IMR-90 (cell line): Measurements from ENCODE around the gene PEAK3. TPM values are rescaled to one million over a fixed set of nuclear protein-coding genes. Genes with fewer than 3 reads are reported as not detected.

Source experiments
- ATAC-seq: fragments of 200-7000 bp; cut with Tn5 transposase; 2 replicates; pipeline ENCODE4 v1.9.1; 2020; ENCODE audit warnings: low read depth, mild to moderate bottlenecking, moderate library complexity
- BruUV-seq: library from RNA; stranded (reverse); fragments of 400-500 nt; replicated peaks from 2 replicates; lab custom pipeline; 2021; lab: Mats Ljungman, UMichigan
- CTCF ChIA-PET: fragments of 300-600 bp; formaldehyde crosslinking; extraction: SDS; loops from one replicate; lab custom pipeline; 2021; ENCODE audit warnings: antibody characterized with exemption; lab: Yijun Ruan, JAX
- POLR2A ChIA-PET: fragments of 300-600 bp; sonication (Branson Sonifier 250); formaldehyde crosslinking; loops from one replicate; lab custom pipeline; 2022; ENCODE audit warnings: antibody characterized with exemption; ENCODE audit not compliant: unreplicated experiment; lab: Charles Lee
- DNase-seq: peaks from one replicate; pipeline ENCODE4 v3.0.0; 2013
- H2AFZ ChIP-seq: replicated peaks from 2 replicates; pipeline ENCODE3; 2013; ENCODE audit warnings: low read length, mild to moderate bottlenecking; ENCODE audit not compliant: poor library complexity
- H2AK5ac ChIP-seq: 2 replicates; pipeline ENCODE4 v1.6.1; 2013; ENCODE audit warnings: low read depth, low read length, inconsistent platforms
- H2AK9ac ChIP-seq: replicated peaks from 2 replicates; pipeline ENCODE3; 2013; ENCODE audit warnings: mild to moderate bottlenecking, low read depth, low read length, moderate library complexity; ENCODE audit not compliant: poor library complexity
- H2BK120ac ChIP-seq: 2 replicates; pipeline ENCODE4 v1.6.1; 2013; ENCODE audit warnings: low read depth, low read length, inconsistent platforms
- H2BK15ac ChIP-seq: 3 replicates; pipeline ENCODE4 v1.6.1; 2013; ENCODE audit warnings: low read depth, low read length, inconsistent platforms
- H2BK20ac ChIP-seq: 2 replicates; pipeline ENCODE4 v1.6.1; 2013; ENCODE audit warnings: low read depth, mild to moderate bottlenecking, inconsistent platforms, low read length, moderate library complexity
- H2BK5ac ChIP-seq: 2 replicates; pipeline ENCODE4 v1.6.1; 2013; ENCODE audit warnings: mild to moderate bottlenecking, low read depth, low read length, inconsistent platforms; ENCODE audit not compliant: poor library complexity, severe bottlenecking
- H3K14ac ChIP-seq: replicated peaks from 2 replicates; pipeline ENCODE4 v1.6.1; 2013; ENCODE audit warnings: low read depth, low read length, inconsistent platforms
- H3K18ac ChIP-seq: 2 replicates; pipeline ENCODE4 v1.6.1; 2013; ENCODE audit warnings: low read depth, low read length, control low read depth
- H3K23ac ChIP-seq: 2 replicates; pipeline ENCODE4 v1.6.1; 2013; ENCODE audit warnings: low read depth, low read length, inconsistent platforms
- H3K27ac ChIP-seq: 2 replicates; pipeline ENCODE4 v1.5.1; 2013; ENCODE audit warnings: mild to moderate bottlenecking, control low read depth, low read length; ENCODE audit not compliant: insufficient read depth
- H3K27me3 ChIP-seq: 2 replicates; pipeline ENCODE4 v1.6.1; 2013; ENCODE audit warnings: low read length; ENCODE audit not compliant: control insufficient read depth, insufficient read depth
- H3K36me3 ChIP-seq: 2 replicates; pipeline ENCODE4 v1.6.1; 2013; ENCODE audit warnings: low read length, mixed read lengths; ENCODE audit not compliant: control insufficient read depth, insufficient read depth
- H3K4ac ChIP-seq: 2 replicates; pipeline ENCODE4 v1.6.1; 2013; ENCODE audit warnings: low read depth, low read length, inconsistent platforms
- H3K4me1 ChIP-seq: 2 replicates; pipeline ENCODE4 v1.6.1; 2013; ENCODE audit warnings: low read length, mixed read lengths; ENCODE audit not compliant: control insufficient read depth, insufficient read depth
- H3K4me2 ChIP-seq: 2 replicates; pipeline ENCODE4 v1.6.1; 2013; ENCODE audit warnings: low read depth, mild to moderate bottlenecking, control low read depth, low read length, moderate library complexity
- H3K4me3 ChIP-seq: 2 replicates; pipeline ENCODE4 v1.5.1; 2013; ENCODE audit warnings: low read depth, mild to moderate bottlenecking, control low read depth, low read length, moderate library complexity; ENCODE audit not compliant: insufficient read depth
- H3K56ac ChIP-seq: 2 replicates; pipeline ENCODE4 v1.6.1; 2013; ENCODE audit warnings: low read length, inconsistent platforms; ENCODE audit not compliant: insufficient read depth; ENCODE audit errors: extremely low read depth
- H3K79me1 ChIP-seq, 2 experiments: 2 replicates each; pipeline ENCODE4 v1.6.1; 2013; ENCODE audit warnings: low read length in 2 of 2, inconsistent platforms in 1 of 2, low read depth in 1 of 2
- H3K9ac ChIP-seq: 2 replicates; pipeline ENCODE4 v1.6.1; 2013; ENCODE audit warnings: low read depth, low read length, control low read depth
- H3K9me1 ChIP-seq: 2 replicates; pipeline ENCODE4 v1.6.1; 2013; ENCODE audit warnings: low read length, inconsistent platforms; ENCODE audit not compliant: insufficient read depth
- H3K9me3 ChIP-seq: 2 replicates; pipeline ENCODE4 v1.6.1; 2013; ENCODE audit warnings: low read length; ENCODE audit not compliant: control insufficient read depth, insufficient read depth
- H4K20me1 ChIP-seq: 2 replicates; pipeline ENCODE4 v1.6.1; 2013; ENCODE audit warnings: low read length, inconsistent platforms; ENCODE audit not compliant: insufficient read depth
- H4K5ac ChIP-seq: 2 replicates; pipeline ENCODE4 v1.6.1; 2013; ENCODE audit warnings: mild to moderate bottlenecking, low read depth, low read length, control low read depth
- H4K8ac ChIP-seq, 2 experiments: 2 replicates each; pipeline ENCODE4 v1.6.1; 2013; ENCODE audit warnings: low read depth in 2 of 2, low read length in 2 of 2, control low read depth in 1 of 2, inconsistent platforms in 1 of 2
- H4K91ac ChIP-seq: 2 replicates; pipeline ENCODE4 v1.6.1; 2013; ENCODE audit warnings: low read depth, low read length, inconsistent platforms; ENCODE audit not compliant: insufficient read depth
- BHLHE40 ChIP-seq: fragments of 150-350 bp; IDR thresholded peaks from 2 replicates; pipeline ENCODE4 v1.6.1; 2016; ENCODE audit warnings: mild to moderate bottlenecking, low read depth, low read length
- CEBPB ChIP-seq: IDR thresholded peaks from 2 replicates; pipeline ENCODE4 v1.6.1; 2012; ENCODE audit warnings: low read depth, low read length, improper control_type of control experiment
- CHD1 ChIP-seq: IDR thresholded peaks from 2 replicates; pipeline ENCODE4 v1.6.1; 2012; ENCODE audit warnings: low read depth, low read length, improper control_type of control experiment
- CTCF ChIP-seq: conservative IDR thresholded peaks from 2 replicates; pipeline ENCODE4 v1.5.1; 2012; ENCODE audit warnings: mild to moderate bottlenecking, low read depth, low read length, improper control_type of control experiment
- FOS ChIP-seq: fragments of 150-350 bp; IDR thresholded peaks from 2 replicates; pipeline ENCODE4 v1.6.1; 2016; ENCODE audit warnings: low read depth, low read length
- MAFK ChIP-seq: IDR thresholded peaks from 2 replicates; pipeline ENCODE4 v1.6.1; 2012; ENCODE audit warnings: low read depth, low read length, improper control_type of control experiment
- NFE2L2 ChIP-seq: fragments of 150-350 bp; IDR thresholded peaks from 2 replicates; pipeline ENCODE4 v1.6.1; 2016; ENCODE audit warnings: low read depth, mild to moderate bottlenecking, low read length
- POLR2A ChIP-seq: IDR thresholded peaks from 2 replicates; pipeline ENCODE4 v1.6.1; 2012; ENCODE audit warnings: mild to moderate bottlenecking, low read depth, low read length
- RAD21 ChIP-seq: IDR thresholded peaks from 2 replicates; pipeline ENCODE4 v1.6.1; 2012; ENCODE audit warnings: low read length, improper control_type of control experiment
- RCOR1 ChIP-seq: IDR thresholded peaks from 2 replicates; pipeline ENCODE4 v1.6.1; 2012; ENCODE audit warnings: mild to moderate bottlenecking, low read length, improper control_type of control experiment; ENCODE audit not compliant: insufficient replicate concordance
- RFX5 ChIP-seq: IDR thresholded peaks from 2 replicates; pipeline ENCODE4 v1.8.0; 2012; ENCODE audit warnings: low read depth, mild to moderate bottlenecking, low read length, moderate library complexity
- SMC3 ChIP-seq: fragments of 150-350 bp; IDR thresholded peaks from 2 replicates; pipeline ENCODE4 v1.6.1; 2016; ENCODE audit warnings: low read depth, mild to moderate bottlenecking, antibody characterized with exemption, low read length, moderate library complexity
- whole genome bisulfite sequencing, 2 experiments: methylation state at CpG; one replicate each; pipeline versions ENCODE4 v1.1.5 to v1.1.7; 2013; ENCODE audit warnings: missing lambda C conversion rate in 2 of 2; ENCODE audit not compliant: insufficient read length in 1 of 2; ENCODE audit errors: extremely low coverage in 2 of 2; 5-methylcytosine and 5-hydroxymethylcytosine counted together
- dilution Hi-C: fragments of 300-500 bp; cut with HindIII; formaldehyde crosslinking; loops from one replicate; pipeline ENCODE4 v1.14.3; 2018; ENCODE audit warnings: low sequenced_read_pairs; ENCODE audit not compliant: unreplicated experiment
- in situ Hi-C: fragments of 300-500 bp; cut with MboI; formaldehyde crosslinking; loops from 3 replicates; pipeline ENCODE4 v1.14.3; 2019; ENCODE audit warnings: low sequenced_read_pairs, inconsistent platforms, mixed read lengths
- intact Hi-C: fragments of 100-400 bp; cut with micrococcal nuclease; formaldehyde crosslinking; loops from 2 replicates; pipeline ENCODE4 v1.10.0; 2022
- polyA plus RNA-seq, 3 experiments: library from polyadenylated mRNA; depleted of rRNA; stranded (reverse); fragments of >200 nt; gene quantifications; 2 replicates each; pipeline ENCODE4 v1.2.3, GENCODE V29; 2012; ENCODE audit warnings: low replicate concordance in 1 of 3
- total RNA-seq: library from RNA; depleted of rRNA; stranded (reverse); fragments of >200 nt; gene quantifications from 2 replicates; pipeline ENCODE4 v1.2.3, GENCODE V29; 2012
- TF ChIP-seq, protein P1 (sequence below): fragments of 150-350 bp; IDR thresholded peaks from 2 replicates; pipeline ENCODE4 v1.6.1; 2017; ENCODE audit warnings: mild to moderate bottlenecking, antibody characterized with exemption, low read length, low read depth

PEAK3 gene
- total and polyA plus RNA-seq, 2 of the 4 experiments (the other 2 are of a cell fraction) = under 0.01 to 0.09 TPM

- in situ Hi-C loops (no loop called here), dilution Hi-C loops (no loop called here), intact Hi-C loops (no loop called here)
- POLR2A ChIA-PET = no interaction called here
- H2AK5ac ChIP-seq = no peak overlapping the region
- H3K4me2 ChIP-seq = no peak overlapping the region
- peaks cover 5% of the 10 kb centered on the region for H3K4me1 ChIP-seq
- peak overlapping the region; percentile 68 for H2AK9ac ChIP-seq
- H3K14ac ChIP-seq = no peak overlapping the region
- H3K27me3 ChIP-seq = no peaks in the 10 kb centered on the region
- H2AFZ ChIP-seq = peak overlapping the region; percentile 38
- 78% methylated on average over 5 of the region's 30 CpGs; no CpG with 5 or more reads in 1 of the 2 experiments for WGBS, 2 experiments
- TF ChIP-seq RAD21 = no peak
- no peak for TF ChIP-seq RFX5
- no peak for TF ChIP-seq CEBPB
- TF ChIP-seq CTCF = no peak
- TF ChIP-seq CHD1 = no peak
- no peak for TF ChIP-seq MAFK
- TF ChIP-seq, protein P1, sequence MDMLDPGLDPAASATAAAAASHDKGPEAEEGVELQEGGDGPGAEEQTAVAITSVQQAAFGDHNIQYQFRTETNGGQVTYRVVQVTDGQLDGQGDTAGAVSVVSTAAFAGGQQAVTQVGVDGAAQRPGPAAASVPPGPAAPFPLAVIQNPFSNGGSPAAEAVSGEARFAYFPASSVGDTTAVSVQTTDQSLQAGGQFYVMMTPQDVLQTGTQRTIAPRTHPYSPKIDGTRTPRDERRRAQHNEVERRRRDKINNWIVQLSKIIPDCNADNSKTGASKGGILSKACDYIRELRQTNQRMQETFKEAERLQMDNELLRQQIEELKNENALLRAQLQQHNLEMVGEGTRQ = no peak
- TF ChIP-seq BHLHE40 = no peak
- TF ChIP-seq SMC3 = no peak
- TF ChIP-seq POLR2A = no peak
- TF ChIP-seq RCOR1 = no peak
- no peak for TF ChIP-seq NFE2L2
- TF ChIP-seq FOS = no peak
- peaks cover 47% of the 10 kb centered on the region for H3K36me3 ChIP-seq
- H4K20me1 ChIP-seq = peaks cover 27% of the 10 kb centered on the region
- peaks cover 9 to 49% of the 10 kb centered on the region in 2 experiments for H3K79me1 ChIP-seq
- H3K9me1 ChIP-seq = peaks cover 2% of the 10 kb centered on the region; the same call in 1 of the 2 replicates
- BruUV-seq = no TSS peak
- no peak overlapping the region for H4K91ac ChIP-seq
- no peak overlapping the region for H2BK20ac ChIP-seq
- CTCF ChIA-PET = no interaction called here
- H3K9ac ChIP-seq = no peak overlapping the region
- H3K18ac ChIP-seq = no peak overlapping the region
- no peak overlapping the region for H3K23ac ChIP-seq
- H4K8ac ChIP-seq = no peak overlapping the region
- H2BK5ac ChIP-seq = no peak overlapping the region
- H3K9me3 ChIP-seq = no peaks in the 10 kb centered on the region
- H2BK15ac ChIP-seq = no peak overlapping the region
- ATAC-seq (no peak), DNase-seq (no peak)
- no peak overlapping the region for H3K56ac ChIP-seq
- H3K4ac ChIP-seq = no peak overlapping the region; the same call in 1 of the 2 replicates
- no peak overlapping the region for H3K4me3 ChIP-seq
- H3K27ac ChIP-seq = no peak overlapping the region
- H2BK120ac ChIP-seq = no peak overlapping the region
- H4K5ac ChIP-seq = no peak overlapping the region
Measured at GRCh38 chr19:2232286-2233151, 49.5 kb downstream of the PEAK3 start.
